ENCODE results near the gene PIK3AP1. TPM values are rescaled to one million over a fixed set of nuclear protein-coding genes. Genes with fewer than 3 reads are reported as not detected.

PIK3AP1 gene
- total RNA-seq, 1 donor from 2014 or later = 17.7 TPM

DNA sequence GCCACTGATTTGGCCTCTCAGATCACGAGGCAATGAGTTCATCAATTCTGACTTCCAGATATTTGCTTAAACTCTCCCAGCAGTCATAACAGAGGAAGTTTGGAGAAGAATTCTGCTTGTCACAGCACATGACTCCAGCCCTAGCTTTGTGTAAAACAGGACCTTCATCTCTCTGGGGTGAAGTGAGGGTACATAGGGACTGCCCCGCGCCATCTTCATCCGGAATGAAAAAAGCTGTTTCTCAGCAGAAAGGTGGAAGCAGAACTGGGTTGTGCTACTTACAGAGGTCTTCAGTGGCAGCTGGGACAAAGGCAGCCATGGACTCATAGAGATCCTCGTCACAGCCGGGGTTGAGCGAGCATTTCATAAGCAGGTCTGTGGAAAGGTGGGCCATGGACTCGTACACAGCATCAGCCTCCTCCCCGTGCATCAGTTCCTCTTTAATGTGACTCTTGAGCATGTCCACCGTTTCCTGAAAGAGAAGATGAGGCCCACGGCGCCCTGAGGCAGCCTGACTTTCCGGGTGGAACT is 75.1 kb downstream of the PIK3AP1 start:
- DNase-seq (ENCODE audit: low spot score) = no peak

GRCh38 chr10:96643920-96644319 is 76.4 kb downstream of the PIK3AP1 start:
- no peak for DNase-seq (ENCODE audit: low spot score)

DNA sequence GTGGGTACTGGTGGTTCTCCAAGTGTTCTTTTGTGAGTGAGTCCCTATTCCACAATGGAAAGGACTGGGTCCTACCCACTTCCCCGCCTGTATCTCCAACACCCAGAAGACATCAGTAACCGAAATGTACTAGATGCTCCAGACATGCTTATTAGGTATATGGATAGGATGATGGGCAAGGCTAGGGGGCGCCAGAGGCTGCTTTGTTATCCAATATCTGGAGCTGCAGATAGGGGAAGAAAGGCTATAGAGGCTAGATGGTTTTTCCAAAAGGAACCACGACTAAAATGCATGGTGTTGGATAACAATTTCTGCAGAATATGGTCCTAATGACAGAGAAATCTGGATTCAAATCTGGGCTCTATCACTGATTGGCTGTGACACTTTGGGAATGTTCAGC is 77.3 kb downstream of the PIK3AP1 start:
- DNase-seq (ENCODE audit: low spot score) = no peak

DNA sequence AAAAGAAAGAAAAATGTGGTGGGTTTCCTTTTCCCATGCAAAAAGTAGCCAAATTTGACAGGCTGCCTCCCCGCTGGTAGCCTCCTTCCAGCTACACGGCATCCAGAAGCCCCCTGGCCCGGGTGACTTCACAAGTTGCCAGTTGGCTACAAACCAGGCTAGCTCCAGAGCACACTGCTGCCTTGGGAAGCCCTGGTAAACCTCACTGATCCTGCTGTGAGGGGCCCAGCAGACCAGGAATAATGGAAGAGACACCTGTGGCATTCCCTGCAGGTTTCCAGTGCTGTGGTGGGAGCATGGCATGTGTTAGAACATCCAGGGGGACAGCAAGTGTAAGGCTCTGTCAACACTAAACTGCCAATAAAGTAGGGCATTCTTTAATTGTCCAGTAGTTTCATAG is 77.8 kb downstream of the PIK3AP1 start:
- no peak for DNase-seq (ENCODE audit: low spot score)

- DNase-seq (ENCODE audit: low spot score) = no peak
These were observed 78.7 kb downstream of the PIK3AP1 start for GRCh38 chr10:96641396-96642295.

DNA sequence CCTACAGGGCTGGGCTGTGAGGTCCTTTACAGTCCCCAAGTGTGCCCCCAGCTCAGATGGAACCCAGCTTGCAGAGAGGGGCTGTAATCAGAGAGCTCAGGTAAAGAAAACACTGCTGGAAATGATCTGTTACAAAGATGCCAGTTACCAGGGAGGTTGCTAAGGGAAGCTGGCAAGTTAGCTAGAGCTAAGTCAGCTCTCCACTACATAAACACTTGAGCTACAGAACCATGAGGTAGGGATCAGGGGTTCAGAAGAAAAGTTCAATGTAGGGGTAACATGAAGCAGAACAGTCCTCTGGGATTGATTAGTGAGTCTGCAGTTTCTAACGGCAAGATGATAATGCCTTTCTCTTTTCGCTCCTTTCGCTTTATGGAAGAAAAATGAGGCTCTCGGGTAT is 80.4 kb downstream of the PIK3AP1 start:
- no peak for DNase-seq (ENCODE audit: low spot score)

GRCh38 chr10:96638696-96639095 is 81.6 kb downstream of the PIK3AP1 start:
- DNase-seq (ENCODE audit: low spot score) = no peak

GRCh38 chr10:96638120-96638519 is 82.2 kb downstream of the PIK3AP1 start:
- DNase-seq (ENCODE audit: low spot score) = no peak

- DNase-seq (ENCODE audit: low spot score) = no peak
These were observed 82.6 kb downstream of the PIK3AP1 start for GRCh38 chr10:96637709-96638108.

- DNase-seq (ENCODE audit: low spot score) = no peak
These were observed 83.8 kb downstream of the PIK3AP1 start for GRCh38 chr10:96636551-96636950.

DNA sequence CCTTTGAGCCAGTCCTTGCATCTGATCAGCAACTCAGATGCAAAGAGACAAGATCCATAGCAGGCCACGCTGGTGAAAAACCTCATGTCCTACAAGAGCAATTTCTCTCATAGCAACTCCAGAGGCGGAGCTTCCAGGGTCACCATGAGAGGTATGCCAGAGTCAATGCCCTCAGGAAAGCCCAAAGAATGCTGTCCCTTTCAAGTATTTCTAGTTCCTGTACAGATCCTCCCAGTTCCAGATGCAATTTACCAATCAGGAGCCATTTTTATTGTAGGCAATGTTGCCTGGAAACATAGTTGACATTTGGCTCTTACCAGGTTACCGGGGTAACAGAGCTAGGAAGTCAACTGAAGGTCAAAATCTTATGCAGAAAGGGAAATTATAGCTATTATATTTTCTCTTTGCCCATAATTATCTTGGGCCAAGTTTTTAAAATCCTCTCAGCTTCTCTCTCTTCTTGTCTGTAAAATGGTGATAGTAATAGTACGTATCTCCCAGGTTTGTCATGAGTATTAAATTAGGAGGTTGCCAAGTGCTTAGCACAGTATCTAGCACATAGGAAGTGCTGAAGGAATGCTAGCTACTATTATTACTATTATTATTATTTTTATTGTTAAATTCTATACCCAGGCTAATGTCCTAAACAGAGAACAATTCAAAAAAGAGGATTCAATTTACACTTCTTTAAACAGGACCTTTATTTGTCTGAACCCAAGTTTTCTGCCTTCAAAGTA is 87.2 kb downstream of the PIK3AP1 start:
- DNase-seq (ENCODE audit: low spot score) = no peak

GRCh38 chr10:96627292-96627691 is 93.0 kb downstream of the PIK3AP1 start:
- DNase-seq (ENCODE audit: low spot score) = no peak

GRCh38 chr10:96626795-96627194 is 93.5 kb downstream of the PIK3AP1 start:
- DNase-seq (ENCODE audit: low spot score) = no peak

- DNase-seq (ENCODE audit: low spot score) = no peak
These were observed 95.1 kb downstream of the PIK3AP1 start for GRCh38 chr10:96625173-96625572.

- DNase-seq (ENCODE audit: low spot score) = no peak
These were observed 98.1 kb downstream of the PIK3AP1 start for GRCh38 chr10:96622013-96622787.

GRCh38 chr10:96619796-96620773 is 100.2 kb downstream of the PIK3AP1 start:
- DNase-seq (ENCODE audit: low spot score) = no peak

GRCh38 chr10:96619120-96619519 is 101.2 kb downstream of the PIK3AP1 start:
- DNase-seq (ENCODE audit: low spot score) = no peak

GRCh38 chr10:96618653-96619052 is 101.7 kb downstream of the PIK3AP1 start:
- no peak for DNase-seq (ENCODE audit: low spot score)

DNA sequence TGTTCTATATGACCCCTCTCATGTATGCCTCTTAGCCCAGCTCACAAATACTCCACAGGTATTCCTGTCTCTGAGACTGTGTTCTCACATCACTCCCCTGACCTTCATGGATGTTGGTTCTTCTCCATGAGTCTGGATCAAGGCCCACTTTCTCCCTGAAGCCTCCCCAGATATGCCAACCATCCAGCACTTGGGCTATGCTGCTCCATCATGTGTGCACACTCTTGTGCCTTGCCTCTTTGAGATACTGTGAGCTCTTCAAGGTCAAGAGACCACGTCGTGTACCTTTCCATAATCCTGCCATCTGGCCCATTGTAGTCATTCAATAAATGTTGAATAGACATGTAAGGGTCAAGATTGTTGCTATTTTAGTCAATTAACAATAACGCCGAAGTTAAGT is 103.4 kb downstream of the PIK3AP1 start:
- DNase-seq (ENCODE audit: low spot score) = no peak

GRCh38 chr10:96614515-96614914 is 105.8 kb downstream of the PIK3AP1 start:
- no peak for DNase-seq (ENCODE audit: low spot score)

Data from mesenteric fat pad (tissue), 1 donor.